Dermis blood vessel endothelial cell (primary cell): ENCODE data around the gene MDC1. TPM values are rescaled to one million over a fixed set of nuclear protein-coding genes. Genes with fewer than 3 reads are reported as not detected.
"Not testable (repeated sequence)": the region's sequence is repeated elsewhere in the genome, so short reads cannot be mapped to it uniquely, and the experiment has no call there.

Experiments
- DNase-seq: peaks from one replicate; pipeline ENCODE4 v3.0.0; 2010
- total RNA-seq: library from RNA; depleted of rRNA; stranded (reverse); fragments of >200 nt; gene quantifications from 2 replicates; pipeline ENCODE4 v1.2.3, GENCODE V29; 2014

Gene MDC1
- total RNA-seq, 1 donor from 2014 or later = 6.3 TPM

- peak; percentile 32 for DNase-seq
These were observed 37.1 kb downstream of the MDC1 start for GRCh38 chr6:30679765-30680535.

GRCh38 chr6:30678964-30679726, 37.9 kb downstream of the MDC1 start:
- DNase-seq = peak; percentile 92

DNA sequence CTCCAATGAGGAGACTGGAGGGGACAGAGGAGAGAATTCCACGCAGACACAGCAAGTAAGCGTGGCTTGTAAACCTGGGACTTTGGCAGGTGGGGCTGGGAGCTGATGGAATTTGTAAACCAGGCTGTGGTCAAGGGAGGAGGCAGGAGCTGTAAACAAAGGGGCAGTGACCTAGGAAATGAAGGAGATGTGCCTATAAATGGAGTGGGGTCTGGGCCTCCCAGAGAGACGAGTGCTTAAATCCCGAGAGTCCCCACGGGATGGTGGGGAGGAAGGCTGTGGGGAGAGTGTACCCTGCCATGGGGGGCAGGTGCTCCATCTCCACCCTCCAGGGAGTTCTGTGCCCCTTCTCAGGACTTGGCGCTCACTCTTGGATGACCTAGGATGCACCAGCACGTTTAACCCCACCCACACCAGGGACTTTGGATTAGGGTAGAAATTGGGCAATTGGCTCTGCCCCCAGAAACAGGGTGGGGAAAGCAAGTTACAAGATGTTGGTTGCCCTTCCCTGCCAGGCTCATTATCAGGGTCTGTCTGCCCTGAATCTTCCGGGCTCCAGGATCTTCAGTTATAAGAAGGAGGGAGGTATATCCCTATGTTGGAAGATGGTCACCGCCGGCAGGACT, 40.3 kb downstream of the MDC1 start:
- no peak for DNase-seq

- peak; percentile 99 for DNase-seq
These were observed 44.4 kb downstream of the MDC1 start, which contains the start of gene DHX16 for GRCh38 chr6:30672445-30673253. Gene DHX16, minus strand, starts transcription at chr6:30673006. Its CDS starts 165 bp downstream, at chr6:30672841.

DNA sequence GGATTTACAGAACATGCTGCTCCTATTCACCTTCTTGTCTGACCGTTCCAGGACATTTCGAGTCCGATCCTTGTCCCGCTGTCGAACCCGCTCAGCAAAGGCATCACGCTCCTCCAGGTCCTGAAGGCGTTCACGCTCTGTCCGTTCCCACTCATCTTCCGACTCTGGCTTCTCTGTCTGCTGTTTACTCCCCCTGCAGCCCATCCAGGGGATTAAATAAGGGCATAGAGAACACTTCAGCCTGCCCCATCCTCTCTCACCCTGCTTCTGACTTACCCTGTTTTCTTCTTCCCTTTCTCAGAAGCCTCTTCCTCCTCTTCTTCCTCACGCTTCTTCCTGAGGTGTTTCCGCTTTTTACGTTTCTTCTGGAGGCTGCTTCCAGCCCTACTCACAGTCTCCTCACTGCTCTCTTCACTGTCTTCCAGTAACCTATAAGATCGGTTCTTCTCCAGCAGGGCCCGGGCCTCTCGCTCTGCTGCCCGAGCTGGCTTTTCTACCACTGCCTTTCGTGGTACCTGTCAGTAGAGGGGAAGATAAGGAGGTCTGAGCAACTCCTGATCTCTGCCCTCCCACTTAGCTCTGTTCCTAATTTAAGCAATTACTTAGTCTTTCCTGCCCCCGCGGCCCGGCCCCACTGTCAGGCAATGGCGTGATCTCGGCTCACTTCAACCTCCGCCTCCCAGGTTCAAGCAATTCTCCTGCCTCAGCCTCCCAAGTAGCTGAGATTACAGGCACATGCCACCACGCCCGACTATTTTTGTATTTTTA, 46.1 kb downstream of the MDC1 start:
- DNase-seq = peak; percentile 39

GRCh38 chr6:30666300-30666699, 50.8 kb downstream of the MDC1 start:
- peak; percentile 54 for DNase-seq

- no peak for DNase-seq
These were observed 51.9 kb downstream of the MDC1 start for GRCh38 chr6:30664994-30665767.

DNA sequence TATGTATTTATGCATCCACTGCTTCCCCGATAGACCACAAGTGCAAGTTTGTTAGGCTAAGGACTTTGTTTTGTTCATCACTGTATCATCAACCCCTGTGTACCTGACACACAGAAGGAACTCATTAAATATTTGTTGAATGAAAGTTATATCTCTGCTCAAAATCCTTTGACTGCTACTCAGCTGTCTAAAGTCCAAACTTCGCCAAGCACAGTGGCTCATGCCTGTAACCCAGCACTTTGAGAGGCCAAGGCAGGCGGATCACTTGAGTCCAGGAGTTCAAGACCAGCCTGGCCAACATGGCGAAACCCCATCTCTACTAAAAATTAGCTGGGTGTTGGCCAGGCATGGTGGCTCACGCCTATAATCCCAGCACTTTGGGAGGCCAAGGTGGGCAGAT, 59.2 kb downstream of the MDC1 start:
- DNase-seq = not testable (repeated sequence)

DNA sequence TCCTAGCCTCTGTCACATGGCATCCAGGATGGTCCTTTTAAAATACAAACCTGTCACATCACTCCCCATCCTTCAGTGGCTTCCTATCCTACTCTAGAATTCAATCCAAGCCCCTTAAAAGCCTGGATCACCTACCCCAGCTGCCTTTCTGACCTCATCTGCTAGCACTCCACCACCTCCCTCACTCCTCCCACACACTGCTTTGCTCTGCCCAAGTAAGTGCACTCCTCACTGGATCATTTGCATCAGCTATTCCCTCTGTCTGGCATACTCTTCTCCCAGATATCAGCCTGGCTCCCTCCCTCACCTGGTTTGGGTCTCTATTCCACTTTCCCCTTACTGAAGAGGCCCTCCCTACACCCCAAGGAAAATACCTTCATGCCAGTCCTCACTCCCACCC, 59.6 kb downstream of the MDC1 start:
- no peak for DNase-seq

DNA sequence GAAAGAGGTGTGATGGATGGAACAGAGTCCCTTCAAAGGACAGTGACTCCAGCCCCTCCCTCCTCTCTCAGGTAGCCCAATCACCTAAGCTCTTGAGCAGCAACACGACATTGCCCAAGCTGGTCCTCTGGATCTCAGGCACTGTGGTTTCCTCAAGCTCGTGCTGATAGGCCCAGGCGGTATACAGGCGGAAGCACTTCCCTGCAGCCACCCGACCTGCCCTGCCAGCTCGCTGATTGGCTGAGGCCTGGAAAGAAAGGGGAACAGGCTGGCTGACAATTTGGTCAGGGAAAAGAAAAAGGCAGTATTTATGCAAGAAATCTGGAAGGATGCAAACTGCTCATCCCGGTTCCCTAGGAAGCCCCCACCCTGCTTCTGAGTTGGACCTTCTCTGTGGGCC, 60.6 kb downstream of the MDC1 start:
- no peak for DNase-seq

GRCh38 chr6:30655743-30656094, 61.4 kb downstream of the MDC1 start:
- DNase-seq = no peak

- no peak for DNase-seq
These were observed 62.0 kb downstream of the MDC1 start for GRCh38 chr6:30654798-30655742.

DNA sequence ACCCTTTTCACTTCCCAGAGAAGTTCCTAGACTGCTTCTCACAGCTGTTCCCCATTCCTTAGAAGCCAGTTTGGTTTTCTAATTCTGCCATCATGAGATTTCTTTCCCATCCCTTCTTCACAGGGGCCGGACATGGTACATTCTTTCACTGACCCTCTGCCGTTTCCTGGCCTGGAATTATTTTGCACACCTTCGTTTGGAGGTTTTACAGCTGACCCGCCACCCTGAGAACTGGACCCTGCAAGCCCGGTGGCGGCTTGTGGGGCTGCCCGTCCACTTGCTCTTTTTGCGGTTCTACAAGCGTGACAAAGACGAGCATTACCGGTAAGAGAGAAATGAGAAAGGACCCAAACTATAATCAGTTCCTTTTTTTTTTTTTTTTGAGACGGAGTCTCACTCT, 65.9 kb downstream of the MDC1 start:
- no peak for DNase-seq

Other genes with a start within 250 kb of the MDC1 start
- 717 and 1,065 TPM in 2 replicates for gene HLA-E, start 227.8 kb downstream of the MDC1 start, total RNA-seq
- 53.1 and 63.0 TPM in 2 replicates for gene GNL1, start 160.8 kb downstream of the MDC1 start, total RNA-seq
- gene PRR3, start 160.0 kb downstream of the MDC1 start, total RNA-seq = 2.9 and 3.5 TPM in 2 replicates
- gene ABCF1, start 145.8 kb downstream of the MDC1 start, total RNA-seq = 49.5 and 70.3 TPM in 2 replicates
- gene PPP1R10, start 100.0 kb downstream of the MDC1 start, total RNA-seq = 19.4 and 20.0 TPM in 2 replicates
- gene MRPS18B, start 99.4 kb downstream of the MDC1 start, total RNA-seq = 37.9 and 41.0 TPM in 2 replicates
- gene ATAT1, start 90.4 kb downstream of the MDC1 start, total RNA-seq = 3.4 and 3.7 TPM in 2 replicates
- gene C6orf136, start 70.1 kb downstream of the MDC1 start, total RNA-seq = 3.5 and 9.9 TPM in 2 replicates
- 39.3 and 52.6 TPM in 2 replicates for gene DHX16, start 44.3 kb downstream of the MDC1 start, total RNA-seq
- 41.7 and 64.8 TPM in 2 replicates for gene PPP1R18, start 30.6 kb downstream of the MDC1 start, total RNA-seq
- 3.1 and 4.6 TPM in 2 replicates for gene NRM, start 26.3 kb downstream of the MDC1 start, total RNA-seq
- gene TUBB, start 3.1 kb upstream of the MDC1 start, total RNA-seq = 301 and 692 TPM in 2 replicates
- 71.5 and 124 TPM in 2 replicates for gene FLOT1, start 25.4 kb upstream of the MDC1 start, total RNA-seq
- 74.4 and 134 TPM in 2 replicates for gene IER3, start 27.3 kb upstream of the MDC1 start, total RNA-seq
- 8.5 and 9.1 TPM in 2 replicates for gene DDR1, start 167.2 kb upstream of the MDC1 start, total RNA-seq
- gene GTF2H4, start 190.9 kb upstream of the MDC1 start, total RNA-seq = 16.2 and 26.4 TPM in 2 replicates
- gene VARS2, start 197.0 kb upstream of the MDC1 start, total RNA-seq = 11.7 and 20.5 TPM in 2 replicates
- not detected in 2 replicates for gene SFTA2, start 214.9 kb upstream of the MDC1 start, total RNA-seq
- not detected in 2 replicates for gene MUCL3, start 223.7 kb upstream of the MDC1 start, total RNA-seq